Measurements from ENCODE around the gene UNC13D. TPM values are rescaled to one million over a fixed set of nuclear protein-coding genes. Genes with fewer than 3 reads are reported as not detected.
A peak's percentile ranks its signal among the peaks of the same experiment; 100 is the strongest.

UNC13D gene
- total RNA-seq, 2 experiments from 2014 or later, result 136 to 144 TPM

DNA sequence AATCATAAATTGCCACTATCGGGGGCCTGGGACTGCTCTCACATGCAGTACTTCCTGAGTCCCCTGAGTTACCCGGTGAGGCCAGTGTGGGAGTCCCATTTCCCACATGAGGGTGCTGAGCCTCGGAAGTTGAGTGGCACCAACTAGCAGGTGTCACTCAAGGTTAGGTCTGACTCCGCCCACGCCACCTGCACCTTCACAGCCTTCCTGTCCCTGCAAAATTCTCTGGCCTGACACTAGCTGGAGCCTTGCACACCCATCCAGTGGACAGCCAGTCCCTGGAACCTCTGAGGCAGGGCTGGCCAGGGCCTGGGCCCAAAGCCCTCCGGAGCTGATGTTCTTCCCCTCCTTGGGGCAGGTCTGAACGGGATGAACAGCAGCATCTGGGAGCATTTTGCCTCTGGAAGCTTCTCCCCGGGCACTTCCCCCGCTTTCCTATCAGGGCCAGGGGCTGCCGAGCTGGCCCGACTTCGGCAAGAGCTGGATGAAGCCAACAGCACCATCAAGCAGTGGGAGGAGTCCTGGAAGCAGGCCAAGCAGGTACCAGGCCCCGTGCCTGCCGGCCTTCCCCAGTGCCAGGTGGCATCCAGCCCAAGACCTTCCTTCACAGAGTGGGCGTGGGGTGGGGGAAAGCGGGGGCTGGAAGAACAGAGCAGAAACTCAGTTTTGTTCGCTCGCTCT, 21.9 kb downstream of the UNC13D start:
- Mint-ChIP-seq H3K4me3 (no peak overlapping the region), H3K4me1 (ENCODE audit: low read depth) (peaks cover 25% of the 10 kb centered on the region), H3K36me3 (ENCODE audit: low read depth) (peaks cover 16% of the 10 kb centered on the region), H3K27ac (peak overlapping the region; percentile 87), H3K27me3 (no peaks in the 10 kb centered on the region), H3K9me3 (no peaks in the 10 kb centered on the region)
- TF ChIP-seq, protein P1, sequence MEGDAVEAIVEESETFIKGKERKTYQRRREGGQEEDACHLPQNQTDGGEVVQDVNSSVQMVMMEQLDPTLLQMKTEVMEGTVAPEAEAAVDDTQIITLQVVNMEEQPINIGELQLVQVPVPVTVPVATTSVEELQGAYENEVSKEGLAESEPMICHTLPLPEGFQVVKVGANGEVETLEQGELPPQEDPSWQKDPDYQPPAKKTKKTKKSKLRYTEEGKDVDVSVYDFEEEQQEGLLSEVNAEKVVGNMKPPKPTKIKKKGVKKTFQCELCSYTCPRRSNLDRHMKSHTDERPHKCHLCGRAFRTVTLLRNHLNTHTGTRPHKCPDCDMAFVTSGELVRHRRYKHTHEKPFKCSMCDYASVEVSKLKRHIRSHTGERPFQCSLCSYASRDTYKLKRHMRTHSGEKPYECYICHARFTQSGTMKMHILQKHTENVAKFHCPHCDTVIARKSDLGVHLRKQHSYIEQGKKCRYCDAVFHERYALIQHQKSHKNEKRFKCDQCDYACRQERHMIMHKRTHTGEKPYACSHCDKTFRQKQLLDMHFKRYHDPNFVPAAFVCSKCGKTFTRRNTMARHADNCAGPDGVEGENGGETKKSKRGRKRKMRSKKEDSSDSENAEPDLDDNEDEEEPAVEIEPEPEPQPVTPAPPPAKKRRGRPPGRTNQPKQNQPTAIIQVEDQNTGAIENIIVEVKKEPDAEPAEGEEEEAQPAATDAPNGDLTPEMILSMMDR (IDR thresholded peaks at IDR 0.05), result no peak
- peak; percentile 72 for ATAC-seq
- POLR2A ChIA-PET, result interaction anchor here (0.8 to 6.6 kb wide), 7 partner anchors 14 to 52 kb away, joined by 3 to 53 read pairs (median 4); no protein-coding TSS in a partner anchor
- CTCF ChIA-PET, result interaction anchor here (1.0 to 2.4 kb wide), 6 partner anchors 8 to 69 kb away, joined by 3 to 7 read pairs (median 4); no protein-coding TSS in a partner anchor
- DNase-seq, result peak; percentile 72
- intact Hi-C loops (cut with micrococcal nuclease), result no loop called here

DNA sequence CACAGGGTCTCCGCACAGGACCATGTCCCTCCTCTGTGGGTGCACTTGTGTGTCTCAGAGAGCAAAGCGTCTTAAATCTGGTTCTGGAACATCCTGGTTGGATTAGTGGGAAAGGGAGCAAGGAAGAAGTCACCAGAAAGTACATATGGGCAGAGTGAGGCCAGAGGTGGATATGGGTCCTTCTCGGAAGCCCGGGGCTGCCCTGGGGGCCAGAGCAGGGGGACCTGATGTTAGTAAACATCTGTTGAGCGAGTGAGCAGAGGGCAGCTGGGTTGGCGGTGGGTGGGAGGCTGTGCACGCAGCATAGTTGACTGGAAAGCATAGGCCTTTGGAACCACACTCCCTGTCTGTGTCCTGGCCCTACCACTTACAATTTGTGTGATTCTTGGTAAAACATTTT, 22.7 kb downstream of the UNC13D start:
- DNase-seq (no peak), ATAC-seq (peak; percentile 8)
- Mint-ChIP-seq H3K9me3 (no peaks in the 10 kb centered on the region), H3K4me1 (ENCODE audit: low read depth) (peaks cover 20% of the 10 kb centered on the region), H3K27ac (peak overlapping the region; percentile 87), H3K36me3 (ENCODE audit: low read depth) (peaks cover 16% of the 10 kb centered on the region), H3K27me3 (no peaks in the 10 kb centered on the region), H3K4me3 (no peak overlapping the region)
- ChIA-PET CTCF (interaction anchor here (1.0 to 2.4 kb wide), 6 partner anchors 9 to 68 kb away, joined by 3 to 6 read pairs (median 4); no protein-coding TSS in a partner anchor), POLR2A (interaction anchor here (0.8 to 1.7 kb wide), 5 partner anchors 15 to 45 kb away, joined by 3 to 6 read pairs (median 4); no protein-coding TSS in a partner anchor)
- intact Hi-C loops (cut with micrococcal nuclease), result no loop called here
- TF ChIP-seq, protein P1 (IDR thresholded peaks at IDR 0.05), result no peak

DNA sequence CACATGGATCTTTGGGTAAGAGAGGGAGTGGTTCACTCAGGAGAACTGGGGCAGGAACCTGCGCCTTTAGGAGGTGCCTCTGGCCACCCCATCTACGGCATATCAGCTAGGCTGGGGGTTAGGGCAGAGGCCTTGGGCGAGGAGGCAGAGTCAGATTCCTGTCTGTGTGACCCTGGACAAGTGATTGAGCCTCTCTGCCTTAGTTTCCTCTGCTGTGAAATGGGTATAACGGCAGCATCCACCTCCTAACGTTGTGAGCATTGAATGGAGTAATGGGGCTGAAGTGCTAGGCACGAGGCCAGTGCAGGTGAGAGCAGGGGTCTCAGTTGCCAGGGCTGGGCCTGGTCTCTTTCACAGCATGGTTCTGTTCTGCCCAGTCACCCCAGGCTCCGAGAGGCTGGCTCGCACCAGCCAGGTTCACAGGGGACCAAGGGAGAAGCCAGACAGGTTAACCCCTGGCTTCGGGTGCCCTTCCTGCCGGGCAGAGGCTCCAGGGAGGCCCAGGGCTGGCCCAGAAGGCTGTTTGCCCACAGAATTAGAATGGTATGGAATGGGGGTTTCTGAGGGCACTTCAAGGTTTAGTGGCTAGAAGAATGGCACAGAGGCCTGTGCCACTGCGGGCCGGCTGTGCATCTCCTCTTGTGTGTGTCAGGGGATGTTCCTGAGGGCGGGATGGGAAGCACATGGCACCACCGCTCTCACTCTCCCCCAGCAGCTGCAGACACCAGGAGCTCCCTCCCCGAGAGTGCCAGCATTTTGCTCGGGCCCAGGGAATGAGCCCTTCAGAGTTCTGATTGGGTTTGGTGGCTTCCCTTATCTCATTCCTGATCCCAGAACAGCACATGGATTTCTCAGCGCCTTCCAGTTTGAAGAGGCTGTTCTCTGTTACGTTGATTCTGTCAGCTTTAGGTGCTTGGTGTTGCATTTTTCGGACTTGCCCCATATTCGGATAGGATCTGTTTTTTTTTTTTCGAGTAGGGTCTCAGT, 23.8 kb downstream of the UNC13D start:
- POLR2A ChIA-PET, result interaction anchor here (0.6 to 1.7 kb wide), 3 partner anchors 23 to 34 kb away, joined by 3 to 6 read pairs (median 5); no protein-coding TSS in a partner anchor

DNA sequence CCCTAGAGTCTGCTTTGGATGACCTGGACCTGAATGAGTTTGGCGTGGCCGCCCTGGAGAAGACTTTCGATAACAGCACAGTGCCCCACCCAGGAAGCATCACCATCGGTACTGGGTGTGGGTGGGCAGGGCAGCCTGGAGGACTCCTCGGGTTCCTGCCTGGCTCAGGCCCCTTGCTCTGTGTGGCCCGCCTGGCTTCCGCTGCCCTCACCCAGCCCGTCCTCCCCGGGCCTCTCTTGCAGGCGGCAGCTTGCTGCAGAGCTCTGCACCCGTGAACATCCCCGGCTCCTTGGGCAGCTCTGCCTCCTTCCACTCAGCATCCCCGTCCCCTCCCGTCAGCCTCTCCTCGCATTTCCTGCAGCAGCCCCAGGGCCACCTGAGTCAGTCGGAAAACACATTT, 24.5 kb downstream of the UNC13D start:
- H3K27me3 Mint-ChIP-seq, result no peaks in the 10 kb centered on the region
- TF ChIP-seq, protein P1 (IDR thresholded peaks at IDR 0.05), result no peak
- peaks cover 17% of the 10 kb centered on the region for H3K4me1 Mint-ChIP-seq (ENCODE audit: low read depth)
- intact Hi-C loops (cut with micrococcal nuclease), result no loop called here
- CTCF ChIA-PET, result interaction anchor here (2.5 kb wide), 1 partner anchor 11 kb away, joined by 8 read pairs; no protein-coding TSS in a partner anchor
- no peak overlapping the region for H3K27ac Mint-ChIP-seq
- H3K9me3 Mint-ChIP-seq, result no peaks in the 10 kb centered on the region
- no peak overlapping the region for H3K4me3 Mint-ChIP-seq
- DNase-seq (no peak), ATAC-seq (no peak)
- peaks cover 18% of the 10 kb centered on the region for H3K36me3 Mint-ChIP-seq (ENCODE audit: low read depth)
- POLR2A ChIA-PET, result no interaction called here

More for the DNA sequence above, 23.8 kb downstream of the UNC13D start:
- Mint-ChIP-seq H3K36me3 (ENCODE audit: low read depth) (peaks cover 19% of the 10 kb centered on the region), H3K4me1 (ENCODE audit: low read depth) (peaks cover 19% of the 10 kb centered on the region), H3K27me3 (no peaks in the 10 kb centered on the region), H3K9me3 (no peaks in the 10 kb centered on the region), H3K4me3 (no peak overlapping the region), H3K27ac (peak overlapping the region; percentile 32)
- DNase-seq, result no peak
- CTCF ChIA-PET, result interaction anchor here (0.7 to 2.5 kb wide), 4 partner anchors 10 to 67 kb away, joined by 4 to 8 read pairs (median 6); no protein-coding TSS in a partner anchor
- intact Hi-C loops (cut with micrococcal nuclease), result no loop called here
- TF ChIP-seq, protein P1 (IDR thresholded peaks at IDR 0.05), result no peak
- ATAC-seq, result no peak
